ENCODE measurements around the gene SYCP2. TPM values are rescaled to one million over a fixed set of nuclear protein-coding genes. Genes with fewer than 3 reads are reported as not detected.
"Not testable (repeated sequence)": the region's sequence is repeated elsewhere in the genome, so short reads cannot be mapped to it uniquely, and the experiment has no call there.

SYCP2 gene
- total and polyA plus RNA-seq, 2 of the 8 experiments (the other 6 are each of a cell fraction or from before 2014, with no cell fraction given): 0.02 to 0.50 TPM

GRCh38 chr20:59891581-59891980, 41.9 kb downstream of the SYCP2 start (continued):
- no peak for TF ChIP-seq RXRA (IDR thresholded peaks at IDR 0.05; ENCODE audit: insufficient read depth, low read depth, low read length)
- TF ChIP-seq TEAD4 (IDR thresholded peaks at IDR 0.05; ENCODE audit: low read depth, low read length): no peak
- no peak for TF ChIP-seq EZH2 (IDR thresholded peaks at IDR 0.05; ENCODE audit: low read depth, low read length, severe bottlenecking)
- TF ChIP-seq SRF (IDR thresholded peaks at IDR 0.05; ENCODE audit: low read depth, low read length): no peak
- TF ChIP-seq CHD1 (IDR thresholded peaks at IDR 0.05; ENCODE audit: low read depth, low read length): no peak
- no peak for TF ChIP-seq ATF2 (IDR thresholded peaks at IDR 0.05; ENCODE audit: low read length)
- TF ChIP-seq BACH1 (IDR thresholded peaks at IDR 0.05; ENCODE audit: low read length): no peak
- TF ChIP-seq ZNF274 (IDR thresholded peaks at IDR 0.05; ENCODE audit: borderline replicate concordance, extremely low read depth, low read length): no peak
- TF ChIP-seq MAFK (IDR thresholded peaks at IDR 0.05; ENCODE audit: low read depth, low read length): no peak

- WGBS, 2 experiments (ENCODE audit: extremely low coverage in 1 of 2, insufficient coverage in 1 of 2, insufficient read length in 1 of 2, insufficient replicate concordance in 2 of 2, low coverage in 1 of 2, low lambda C conversion rate in 2 of 2, missing lambda C conversion rate in 1 of 2): 55% methylated on average over 2 of the region's 2 CpGs; no CpG with 5 or more reads in 1 of the 2 experiments
- POLR2A ChIA-PET (ENCODE audit: partially characterized antibody); H3K27me3 ChIP-seq (replicated peaks in 1 of 4; ENCODE audit: control insufficient read depth in 3 of 4, extremely low read depth in 1 of 4, insufficient read depth in 3 of 4, low read length in 3 of 4); H3K4ac ChIP-seq (replicated peaks; ENCODE audit: insufficient read length, low read depth, low read length); H3K9ac ChIP-seq (replicated peaks in 1 of 4; ENCODE audit: extremely low read depth in 1 of 4, low read depth in 3 of 4, low read length in 3 of 4); H2BK20ac ChIP-seq (ENCODE audit: low read length); H3K23ac ChIP-seq (ENCODE audit: insufficient read length); H3K27ac ChIP-seq (ENCODE audit: low read depth, low read length); H2BK15ac ChIP-seq (ENCODE audit: low read length); H3K4me1 ChIP-seq (replicated peaks in 1 of 4; ENCODE audit: control insufficient read depth in 3 of 4, insufficient read depth in 4 of 4, low read length in 3 of 4); H4K91ac ChIP-seq (replicated peaks; ENCODE audit: insufficient read length, low read length); H4K20me1 ChIP-seq (replicated peaks in 1 of 2; ENCODE audit: control insufficient read depth in 1 of 2, insufficient read depth in 2 of 2, low read length in 2 of 2); H4K5ac ChIP-seq (ENCODE audit: insufficient read length, low read depth, low read length); H2BK120ac ChIP-seq (replicated peaks; ENCODE audit: low read depth, low read length); H2BK12ac ChIP-seq (ENCODE audit: low read depth, low read length); H3K36me3 ChIP-seq (ENCODE audit: control insufficient read depth in 2 of 4, insufficient read depth in 4 of 4, low read length in 3 of 4); H3K14ac ChIP-seq (ENCODE audit: insufficient read length); H3K23me2 ChIP-seq (ENCODE audit: low read depth, low read length); CTCF ChIA-PET (ENCODE audit: partially characterized antibody); FAIRE-seq; H3K79me1 ChIP-seq (ENCODE audit: low read depth, low read length); H3K4me2 ChIP-seq (ENCODE audit: insufficient read depth in 1 of 2, low read depth in 2 of 2, low read length in 2 of 2); DNase-seq (ENCODE audit: low read depth in 1 of 2, low spot score in 2 of 2); H4K8ac ChIP-seq (ENCODE audit: extremely low read depth, insufficient read depth, low read length); H2BK5ac ChIP-seq (ENCODE audit: low read depth, low read length); H2AK5ac ChIP-seq (ENCODE audit: low read depth, low read length); H2AFZ ChIP-seq (ENCODE audit: low read length); H3K4me3 ChIP-seq (ENCODE audit: extremely low read depth in 1 of 4, insufficient read depth in 2 of 4, low read depth in 3 of 4, low read length in 4 of 4); H3K18ac ChIP-seq (ENCODE audit: extremely low read depth, low read length); H3K56ac ChIP-seq (replicated peaks; ENCODE audit: insufficient read length, low read depth, low read length); H3K79me2 ChIP-seq (ENCODE audit: control insufficient read depth in 1 of 2, insufficient read depth in 2 of 2, low read length in 2 of 2): not testable (repeated sequence)
- H3K9me3 ChIP-seq (ENCODE audit: insufficient read depth in 2 of 2, low read depth in 1 of 2, low read length in 1 of 2): peaks cover 25 to 29% of the 10 kb centered on the region in 2 experiments; a peak in 3 of 4 replicates
These were observed 43.4 kb downstream of the SYCP2 start for GRCh38 chr20:59890035-59890434.

All from H1 (cell line).